Measurements from ENCODE around the gene PKP4.

DNA sequence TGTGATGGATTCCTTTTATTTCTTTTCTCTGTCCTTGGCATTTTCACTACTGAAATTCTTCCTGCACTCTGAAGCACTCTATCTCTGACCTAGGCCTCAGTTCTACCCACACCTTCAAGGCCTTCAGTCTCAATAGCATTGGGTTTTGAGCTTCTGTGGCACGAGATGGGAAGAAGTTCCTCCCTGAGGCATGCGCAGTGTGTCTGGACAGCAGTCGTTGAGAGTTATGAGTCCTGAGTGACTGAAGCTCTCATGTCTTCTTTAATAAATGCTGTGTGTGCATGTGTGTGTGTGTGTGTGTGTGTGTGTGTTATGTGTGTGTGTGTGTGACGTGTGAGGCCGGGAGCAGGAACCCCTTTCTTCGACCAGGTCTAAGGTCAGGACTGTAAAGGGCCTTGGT lies 242.6 kb downstream of the PKP4 start:
- TF ChIP-seq POLR2A (IDR thresholded peaks at IDR 0.05; ENCODE audit: extremely low read depth, insufficient read length) (no peak), MYC (IDR thresholded peaks at IDR 0.05; ENCODE audit: low read depth, low read length) (no peak)
- TF ChIP-seq, protein P1, sequence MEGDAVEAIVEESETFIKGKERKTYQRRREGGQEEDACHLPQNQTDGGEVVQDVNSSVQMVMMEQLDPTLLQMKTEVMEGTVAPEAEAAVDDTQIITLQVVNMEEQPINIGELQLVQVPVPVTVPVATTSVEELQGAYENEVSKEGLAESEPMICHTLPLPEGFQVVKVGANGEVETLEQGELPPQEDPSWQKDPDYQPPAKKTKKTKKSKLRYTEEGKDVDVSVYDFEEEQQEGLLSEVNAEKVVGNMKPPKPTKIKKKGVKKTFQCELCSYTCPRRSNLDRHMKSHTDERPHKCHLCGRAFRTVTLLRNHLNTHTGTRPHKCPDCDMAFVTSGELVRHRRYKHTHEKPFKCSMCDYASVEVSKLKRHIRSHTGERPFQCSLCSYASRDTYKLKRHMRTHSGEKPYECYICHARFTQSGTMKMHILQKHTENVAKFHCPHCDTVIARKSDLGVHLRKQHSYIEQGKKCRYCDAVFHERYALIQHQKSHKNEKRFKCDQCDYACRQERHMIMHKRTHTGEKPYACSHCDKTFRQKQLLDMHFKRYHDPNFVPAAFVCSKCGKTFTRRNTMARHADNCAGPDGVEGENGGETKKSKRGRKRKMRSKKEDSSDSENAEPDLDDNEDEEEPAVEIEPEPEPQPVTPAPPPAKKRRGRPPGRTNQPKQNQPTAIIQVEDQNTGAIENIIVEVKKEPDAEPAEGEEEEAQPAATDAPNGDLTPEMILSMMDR (IDR thresholded peaks at IDR 0.05; ENCODE audit: low read depth, low read length), result no peak
- TF ChIP-seq, protein P2, sequence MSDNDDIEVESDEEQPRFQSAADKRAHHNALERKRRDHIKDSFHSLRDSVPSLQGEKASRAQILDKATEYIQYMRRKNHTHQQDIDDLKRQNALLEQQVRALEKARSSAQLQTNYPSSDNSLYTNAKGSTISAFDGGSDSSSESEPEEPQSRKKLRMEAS (IDR thresholded peaks at IDR 0.05; ENCODE audit: low read depth, low read length), result no peak
